ENCODE measurements around the gene RS1. TPM values are rescaled to one million over a fixed set of nuclear protein-coding genes. Genes with fewer than 3 reads are reported as not detected.
A peak's percentile ranks its signal among the peaks of the same experiment; 100 is the strongest.

Gene RS1
- total RNA-seq, 1 experiment from 2014 or later: not detected

DNA sequence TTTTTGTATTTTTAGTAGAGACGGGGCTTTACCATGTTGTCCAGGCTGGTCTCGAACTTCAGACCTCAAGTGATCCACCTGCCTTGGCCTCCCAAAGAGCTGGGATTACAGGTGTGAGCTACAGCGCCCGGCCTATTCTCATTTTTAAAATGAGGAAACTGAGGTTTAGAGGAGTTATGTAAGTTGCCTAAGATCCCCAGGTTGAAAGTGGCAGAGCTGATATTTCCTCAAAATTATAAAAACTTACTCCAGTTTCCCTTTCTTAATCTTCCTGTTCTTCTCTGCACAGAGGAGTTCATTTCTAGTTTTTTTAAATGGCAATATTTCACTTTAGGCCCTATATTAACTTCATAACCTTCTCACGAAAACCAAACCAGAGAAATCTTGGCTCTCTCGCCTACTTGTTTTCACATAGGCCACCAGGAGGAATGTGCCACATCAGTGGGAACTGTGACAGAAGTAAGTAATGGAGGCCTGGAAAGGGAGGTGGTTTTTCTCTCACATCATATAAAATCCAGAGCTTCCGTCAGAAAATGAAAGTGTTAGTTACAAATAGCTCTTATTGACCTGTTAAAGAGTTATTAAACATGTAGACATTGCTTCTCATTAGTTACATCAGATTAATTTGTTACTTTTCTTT is 16.1 kb upstream of the RS1 start:
- H3K27ac Mint-ChIP-seq (ENCODE audit: unreplicated experiment): no peak overlapping the region
- CTCF ChIA-PET: no interaction called here
- no peaks in the 10 kb centered on the region for H3K36me3 Mint-ChIP-seq (ENCODE audit: insufficient read depth, unreplicated experiment)
- TF ChIP-seq, protein P1, sequence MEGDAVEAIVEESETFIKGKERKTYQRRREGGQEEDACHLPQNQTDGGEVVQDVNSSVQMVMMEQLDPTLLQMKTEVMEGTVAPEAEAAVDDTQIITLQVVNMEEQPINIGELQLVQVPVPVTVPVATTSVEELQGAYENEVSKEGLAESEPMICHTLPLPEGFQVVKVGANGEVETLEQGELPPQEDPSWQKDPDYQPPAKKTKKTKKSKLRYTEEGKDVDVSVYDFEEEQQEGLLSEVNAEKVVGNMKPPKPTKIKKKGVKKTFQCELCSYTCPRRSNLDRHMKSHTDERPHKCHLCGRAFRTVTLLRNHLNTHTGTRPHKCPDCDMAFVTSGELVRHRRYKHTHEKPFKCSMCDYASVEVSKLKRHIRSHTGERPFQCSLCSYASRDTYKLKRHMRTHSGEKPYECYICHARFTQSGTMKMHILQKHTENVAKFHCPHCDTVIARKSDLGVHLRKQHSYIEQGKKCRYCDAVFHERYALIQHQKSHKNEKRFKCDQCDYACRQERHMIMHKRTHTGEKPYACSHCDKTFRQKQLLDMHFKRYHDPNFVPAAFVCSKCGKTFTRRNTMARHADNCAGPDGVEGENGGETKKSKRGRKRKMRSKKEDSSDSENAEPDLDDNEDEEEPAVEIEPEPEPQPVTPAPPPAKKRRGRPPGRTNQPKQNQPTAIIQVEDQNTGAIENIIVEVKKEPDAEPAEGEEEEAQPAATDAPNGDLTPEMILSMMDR (IDR thresholded peaks at IDR 0.05; ENCODE audit: unreplicated experiment): no peak
- no peaks in the 10 kb centered on the region for H3K4me1 Mint-ChIP-seq (ENCODE audit: low read depth, unreplicated experiment)
- no peak overlapping the region for H3K4me3 Mint-ChIP-seq (ENCODE audit: low read depth, unreplicated experiment)
- BruUV-seq (replicated peaks): no TSS peak
- DNase-seq: no peak
- H3K27me3 Mint-ChIP-seq (ENCODE audit: unreplicated experiment): peaks cover 16% of the 10 kb centered on the region
- no peaks in the 10 kb centered on the region for H3K9me3 Mint-ChIP-seq (ENCODE audit: low read depth, unreplicated experiment)
- intact Hi-C loops (cut with micrococcal nuclease; ENCODE audit: unreplicated experiment): no loop called here

DNA sequence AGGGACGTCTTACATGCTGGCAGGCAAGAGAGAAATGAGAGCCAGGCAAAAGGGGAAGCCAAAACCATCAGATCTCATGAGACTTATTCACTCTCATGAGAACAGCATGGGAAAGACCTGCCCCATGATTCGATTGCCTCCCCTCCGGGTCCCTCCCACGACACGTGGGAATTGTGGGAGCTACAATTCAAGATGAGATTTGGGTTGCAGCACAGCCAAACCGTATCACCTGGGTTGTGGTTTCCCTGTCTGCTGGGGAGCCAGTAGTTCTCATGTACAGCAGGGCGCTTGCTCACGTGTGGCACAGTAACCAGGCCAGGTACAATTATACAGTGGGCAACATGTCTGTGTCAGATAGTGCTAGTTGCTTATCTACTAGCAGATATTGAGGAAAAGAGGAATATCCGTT is 11.1 kb upstream of the RS1 start:
- intact Hi-C loops (cut with micrococcal nuclease; ENCODE audit: unreplicated experiment): no loop called here
- Mint-ChIP-seq H3K36me3 (ENCODE audit: insufficient read depth, unreplicated experiment) (no peaks in the 10 kb centered on the region), H3K4me1 (ENCODE audit: low read depth, unreplicated experiment) (peaks cover 5% of the 10 kb centered on the region), H3K4me3 (ENCODE audit: low read depth, unreplicated experiment) (no peak overlapping the region), H3K27ac (ENCODE audit: unreplicated experiment) (no peak overlapping the region), H3K27me3 (ENCODE audit: unreplicated experiment) (peaks cover 14% of the 10 kb centered on the region), H3K9me3 (ENCODE audit: low read depth, unreplicated experiment) (no peaks in the 10 kb centered on the region)
- DNase-seq: no peak
- no TSS peak for BruUV-seq (replicated peaks)
- CTCF ChIA-PET: no interaction called here
- TF ChIP-seq, protein P1 (IDR thresholded peaks at IDR 0.05; ENCODE audit: unreplicated experiment): no peak

DNA sequence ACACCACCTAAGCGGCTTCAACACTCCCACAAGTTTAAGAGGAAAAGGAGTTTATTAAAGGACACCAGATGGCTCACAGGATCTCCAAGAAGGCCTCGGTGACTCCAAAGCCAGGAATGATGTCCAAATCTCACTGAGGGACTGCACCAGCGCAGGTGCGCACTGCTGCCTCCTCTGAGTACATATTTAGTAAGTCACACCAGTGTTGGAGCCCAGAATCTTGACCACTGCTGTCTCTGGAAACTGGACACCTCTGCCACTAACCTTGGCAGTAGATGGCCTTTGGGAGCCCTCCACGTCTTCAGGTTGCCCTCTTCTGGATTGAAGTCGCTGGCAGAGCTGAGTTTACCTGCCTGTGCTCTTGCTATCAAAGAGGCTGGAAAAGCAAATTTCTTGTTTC is 10.1 kb upstream of the RS1 start:
- CTCF ChIA-PET: no interaction called here
- Mint-ChIP-seq H3K4me1 (ENCODE audit: low read depth, unreplicated experiment) (peaks cover 12% of the 10 kb centered on the region), H3K4me3 (ENCODE audit: low read depth, unreplicated experiment) (no peak overlapping the region), H3K27me3 (ENCODE audit: unreplicated experiment) (peaks cover 22% of the 10 kb centered on the region), H3K36me3 (ENCODE audit: insufficient read depth, unreplicated experiment) (peaks cover 5% of the 10 kb centered on the region), H3K27ac (ENCODE audit: unreplicated experiment) (no peak overlapping the region), H3K9me3 (ENCODE audit: low read depth, unreplicated experiment) (no peaks in the 10 kb centered on the region)
- TF ChIP-seq, protein P1 (IDR thresholded peaks at IDR 0.05; ENCODE audit: unreplicated experiment): no peak
- intact Hi-C loops (cut with micrococcal nuclease; ENCODE audit: unreplicated experiment): no loop called here
- no peak for DNase-seq
- BruUV-seq (replicated peaks): no TSS peak

DNA sequence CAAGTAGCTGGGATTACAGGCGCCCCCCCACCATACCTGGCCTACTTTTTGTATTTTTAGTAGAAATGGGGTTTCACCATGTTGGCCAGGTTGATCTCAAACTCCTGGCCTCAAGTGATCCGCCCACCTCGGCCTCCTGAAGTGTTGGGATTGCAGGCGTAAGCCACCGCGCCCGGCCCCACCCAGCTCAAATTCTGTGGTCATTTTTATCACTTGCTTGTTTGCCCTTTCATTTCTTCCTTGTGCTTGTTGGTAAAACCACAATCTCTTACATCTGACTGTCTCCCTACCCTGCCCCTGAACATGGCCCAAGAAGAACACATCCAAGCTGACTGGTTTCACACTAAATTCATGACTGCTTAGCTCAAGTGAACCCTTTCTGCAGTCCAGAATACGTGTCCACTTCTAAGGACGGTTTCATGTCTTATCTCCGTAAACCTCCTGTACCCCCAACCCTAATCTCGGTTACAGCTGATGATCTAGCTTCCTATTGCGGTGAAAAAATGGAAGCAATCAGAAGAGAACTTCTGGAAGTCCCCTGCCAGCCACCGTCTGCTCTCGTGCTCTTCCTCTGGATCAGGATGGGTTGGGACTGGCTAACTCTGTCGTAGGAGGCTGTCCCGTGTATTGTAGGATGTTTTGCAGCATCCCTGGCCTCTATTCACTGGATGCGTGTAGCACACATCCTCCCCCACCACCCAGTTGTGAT is 5.4 kb upstream of the RS1 start:
- TF ChIP-seq, protein P1 (IDR thresholded peaks at IDR 0.05; ENCODE audit: unreplicated experiment): no peak
- intact Hi-C loops (cut with micrococcal nuclease; ENCODE audit: unreplicated experiment): no loop called here
- no peak overlapping the region for H3K4me3 Mint-ChIP-seq (ENCODE audit: low read depth, unreplicated experiment)
- no TSS peak for BruUV-seq (replicated peaks)
- peak; percentile 12 for DNase-seq
- no peak overlapping the region for H3K27ac Mint-ChIP-seq (ENCODE audit: unreplicated experiment)
- CTCF ChIA-PET: interaction anchor here (0.6 kb wide), 1 partner anchor 205 kb away, joined by 3 read pairs; no protein-coding TSS in a partner anchor
- H3K4me1 Mint-ChIP-seq (ENCODE audit: low read depth, unreplicated experiment): peaks cover 13% of the 10 kb centered on the region
- H3K9me3 Mint-ChIP-seq (ENCODE audit: low read depth, unreplicated experiment): no peaks in the 10 kb centered on the region
- H3K36me3 Mint-ChIP-seq (ENCODE audit: insufficient read depth, unreplicated experiment): peaks cover 24% of the 10 kb centered on the region
- peaks cover 15% of the 10 kb centered on the region for H3K27me3 Mint-ChIP-seq (ENCODE audit: unreplicated experiment)

Measured in Calu3 (cell line).